ENCODE measurements around the gene MED31. TPM values are rescaled to one million over a fixed set of nuclear protein-coding genes. Genes with fewer than 3 reads are reported as not detected.

Gene MED31
- total RNA-seq, 1 donor from 2014 or later = 12.7 TPM

GRCh38 chr17:6605142-6605541 lies 46.3 kb downstream of the MED31 start:
- no peak overlapping the region for H3K27ac Mint-ChIP-seq (ENCODE audit: unreplicated experiment)
- DNase-seq = no peak
- no peaks in the 10 kb centered on the region for H3K27me3 Mint-ChIP-seq (ENCODE audit: unreplicated experiment)

GRCh38 chr17:6603744-6604325 lies 47.6 kb downstream of the MED31 start:
- no peaks in the 10 kb centered on the region for H3K9me3 Mint-ChIP-seq (ENCODE audit: unreplicated experiment)
- H3K36me3 Mint-ChIP-seq (ENCODE audit: unreplicated experiment) = no peaks in the 10 kb centered on the region
- no peak for TF ChIP-seq CTCF (IDR thresholded peaks at IDR 0.05; ENCODE audit: partially characterized antibody, unreplicated experiment)
- H3K4me1 Mint-ChIP-seq (ENCODE audit: low read depth, unreplicated experiment) = no peaks in the 10 kb centered on the region
- H3K27me3 Mint-ChIP-seq (ENCODE audit: unreplicated experiment) = no peaks in the 10 kb centered on the region
- H3K4me3 Mint-ChIP-seq (ENCODE audit: unreplicated experiment) = no peak overlapping the region
- DNase-seq = no peak
- H3K27ac Mint-ChIP-seq (ENCODE audit: unreplicated experiment) = no peak overlapping the region

More at GRCh38 chr17:6605142-6605541, 46.3 kb downstream of the MED31 start:
- Mint-ChIP-seq H3K9me3 (ENCODE audit: unreplicated experiment) (no peaks in the 10 kb centered on the region), H3K4me3 (ENCODE audit: unreplicated experiment) (no peak overlapping the region), H3K36me3 (ENCODE audit: unreplicated experiment) (no peaks in the 10 kb centered on the region), H3K4me1 (ENCODE audit: low read depth, unreplicated experiment) (no peaks in the 10 kb centered on the region)
- no peak for TF ChIP-seq CTCF (IDR thresholded peaks at IDR 0.05; ENCODE audit: partially characterized antibody, unreplicated experiment)

GRCh38 chr17:6602141-6602540 lies 49.3 kb downstream of the MED31 start:
- Mint-ChIP-seq H3K4me1 (ENCODE audit: low read depth, unreplicated experiment) (no peaks in the 10 kb centered on the region), H3K9me3 (ENCODE audit: unreplicated experiment) (no peaks in the 10 kb centered on the region), H3K27me3 (ENCODE audit: unreplicated experiment) (no peaks in the 10 kb centered on the region), H3K4me3 (ENCODE audit: unreplicated experiment) (no peak overlapping the region), H3K27ac (ENCODE audit: unreplicated experiment) (no peak overlapping the region), H3K36me3 (ENCODE audit: unreplicated experiment) (no peaks in the 10 kb centered on the region)
- no peak for DNase-seq
- TF ChIP-seq CTCF (IDR thresholded peaks at IDR 0.05; ENCODE audit: partially characterized antibody, unreplicated experiment) = no peak

- H3K36me3 Mint-ChIP-seq (ENCODE audit: unreplicated experiment) = no peaks in the 10 kb centered on the region
- TF ChIP-seq CTCF (IDR thresholded peaks at IDR 0.05; ENCODE audit: partially characterized antibody, unreplicated experiment) = no peak
- H3K4me3 Mint-ChIP-seq (ENCODE audit: unreplicated experiment) = no peak overlapping the region
- no peak overlapping the region for H3K27ac Mint-ChIP-seq (ENCODE audit: unreplicated experiment)
- H3K4me1 Mint-ChIP-seq (ENCODE audit: low read depth, unreplicated experiment) = no peaks in the 10 kb centered on the region
- H3K27me3 Mint-ChIP-seq (ENCODE audit: unreplicated experiment) = no peaks in the 10 kb centered on the region
- no peaks in the 10 kb centered on the region for H3K9me3 Mint-ChIP-seq (ENCODE audit: unreplicated experiment)
- no peak for DNase-seq
Measured at GRCh38 chr17:6599364-6599763, 52.0 kb downstream of the MED31 start.

GRCh38 chr17:6597727-6598126 lies 53.7 kb downstream of the MED31 start:
- H3K36me3 Mint-ChIP-seq (ENCODE audit: unreplicated experiment) = no peaks in the 10 kb centered on the region
- H3K4me3 Mint-ChIP-seq (ENCODE audit: unreplicated experiment) = no peak overlapping the region
- H3K4me1 Mint-ChIP-seq (ENCODE audit: low read depth, unreplicated experiment) = no peaks in the 10 kb centered on the region

More at GRCh38 chr17:6597727-6598126, 53.7 kb downstream of the MED31 start:
- DNase-seq = no peak
- Mint-ChIP-seq H3K9me3 (ENCODE audit: unreplicated experiment) (no peaks in the 10 kb centered on the region), H3K27me3 (ENCODE audit: unreplicated experiment) (no peaks in the 10 kb centered on the region), H3K27ac (ENCODE audit: unreplicated experiment) (no peak overlapping the region)
- no peak for TF ChIP-seq CTCF (IDR thresholded peaks at IDR 0.05; ENCODE audit: partially characterized antibody, unreplicated experiment)

All from glutamatergic neuron (in vitro differentiated cells).